ENCODE data around the gene UBAC2. TPM values are rescaled to one million over a fixed set of nuclear protein-coding genes. Genes with fewer than 3 reads are reported as not detected.

The UBAC2 gene
- total and polyA plus RNA-seq, 4 donors: 32.9 to 42.3 (median 35.3) TPM

GRCh38 chr13:99160415-99160814 is 40.2 kb upstream of the UBAC2 start:
- Histone ChIP-seq H3K9me3 (ENCODE audit: control insufficient read depth in 4 of 4, low read length in 3 of 4) (no peaks in the 10 kb centered on the region), H3K27me3 (ENCODE audit: control insufficient read depth in 4 of 4, insufficient read depth in 4 of 4, low read length in 3 of 4) (peaks cover 0 to 4% (median 0%) of the 10 kb centered on the region in 4 donors), H3K9ac (ENCODE audit: low read depth in 1 of 2, low read length in 2 of 2) (no peak overlapping the region), H3K36me3 (ENCODE audit: control insufficient read depth in 4 of 4, insufficient read depth in 3 of 4, low read depth in 1 of 4, low read length in 3 of 4) (no peaks in the 10 kb centered on the region), H3K4me1 (ENCODE audit: control insufficient read depth in 4 of 4, insufficient read depth in 4 of 4, low read length in 3 of 4) (no peaks in the 10 kb centered on the region), H3K4me3 (ENCODE audit: low read depth in 1 of 3, low read length in 3 of 3) (no peak overlapping the region), H3K27ac (ENCODE audit: low read depth in 1 of 2, low read length in 2 of 2) (no peak overlapping the region)
- TF ChIP-seq RAD21 (IDR thresholded peaks at IDR 0.05) (no peak), MAX (IDR thresholded peaks at IDR 0.05) (no peak), EGR1 (IDR thresholded peaks at IDR 0.05; ENCODE audit: low read depth in 2 of 2) (no peak), RXRA (IDR thresholded peaks at IDR 0.05) (no peak), NR2F2 (IDR thresholded peaks at IDR 0.05) (no peak), FOXA2 (IDR thresholded peaks at IDR 0.05) (no peak)
- DNase-seq (ENCODE audit: low spot score): no peak
- WGBS: 83% methylated on average over 4 of the region's 4 CpGs

- Histone ChIP-seq H3K4me1 (ENCODE audit: control insufficient read depth in 4 of 4, insufficient read depth in 4 of 4, low read length in 3 of 4) (no peaks in the 10 kb centered on the region), H3K27me3 (ENCODE audit: control insufficient read depth in 4 of 4, insufficient read depth in 4 of 4, low read length in 3 of 4) (peaks cover 0 to 4% (median 0%) of the 10 kb centered on the region in 4 donors), H3K36me3 (ENCODE audit: control insufficient read depth in 4 of 4, insufficient read depth in 3 of 4, low read depth in 1 of 4, low read length in 3 of 4) (no peaks in the 10 kb centered on the region), H3K27ac (ENCODE audit: low read depth in 1 of 2, low read length in 2 of 2) (no peak overlapping the region), H3K4me3 (ENCODE audit: low read depth in 1 of 3, low read length in 3 of 3) (no peak overlapping the region), H3K9ac (ENCODE audit: low read depth in 1 of 2, low read length in 2 of 2) (no peak overlapping the region), H3K9me3 (ENCODE audit: control insufficient read depth in 4 of 4, low read length in 3 of 4) (no peaks in the 10 kb centered on the region)
- DNase-seq (ENCODE audit: low spot score): no peak
- TF ChIP-seq EGR1 (IDR thresholded peaks at IDR 0.05; ENCODE audit: low read depth in 2 of 2) (no peak), SP1 (IDR thresholded peaks at IDR 0.05) (no peak), JUND (IDR thresholded peaks at IDR 0.05) (no peak), ATF3 (IDR thresholded peaks at IDR 0.05) (no peak), HNF4A (conservative IDR thresholded peaks at IDR 0.05) (no peak), YY1 (IDR thresholded peaks at IDR 0.05) (no peak)
- 91% methylated on average over 1 of the region's 1 CpG for WGBS
These were observed 39.1 kb upstream of the UBAC2 start for GRCh38 chr13:99161512-99161911.

GRCh38 chr13:99162567-99163361 is 37.9 kb upstream of the UBAC2 start:
- peaks cover 0 to 4% (median 0%) of the 10 kb centered on the region in 4 donors for H3K27me3 ChIP-seq (ENCODE audit: control insufficient read depth in 4 of 4, insufficient read depth in 4 of 4, low read length in 3 of 4)
- H3K9ac ChIP-seq (ENCODE audit: low read depth in 1 of 2, low read length in 2 of 2): no peak overlapping the region
- H3K4me1 ChIP-seq (ENCODE audit: control insufficient read depth in 4 of 4, insufficient read depth in 4 of 4, low read length in 3 of 4): no peaks in the 10 kb centered on the region
- TF ChIP-seq TAF1 (conservative IDR thresholded peaks at IDR 0.05) (no peak), HNF4A (conservative IDR thresholded peaks at IDR 0.05) (no peak), RXRA (IDR thresholded peaks at IDR 0.05) (no peak), RAD21 (IDR thresholded peaks at IDR 0.05) (no peak), HNF4G (IDR thresholded peaks at IDR 0.05) (no peak), SP1 (IDR thresholded peaks at IDR 0.05) (no peak)
- no peaks in the 10 kb centered on the region for H3K9me3 ChIP-seq (ENCODE audit: control insufficient read depth in 4 of 4, low read length in 3 of 4)
- DNase-seq (ENCODE audit: low spot score): no peak
- H3K27ac ChIP-seq (ENCODE audit: low read depth in 1 of 2, low read length in 2 of 2): no peak overlapping the region
- H3K36me3 ChIP-seq (ENCODE audit: control insufficient read depth in 4 of 4, insufficient read depth in 3 of 4, low read depth in 1 of 4, low read length in 3 of 4): no peaks in the 10 kb centered on the region
- WGBS: 80% methylated on average over 13 of the region's 13 CpGs
- H3K4me3 ChIP-seq (ENCODE audit: low read depth in 1 of 3, low read length in 3 of 3): no peak overlapping the region

GRCh38 chr13:99164226-99164625 is 36.4 kb upstream of the UBAC2 start:
- H3K4me3 ChIP-seq (ENCODE audit: low read depth in 1 of 3, low read length in 3 of 3): no peak overlapping the region
- H3K9me3 ChIP-seq (ENCODE audit: control insufficient read depth in 4 of 4, low read length in 3 of 4): no peaks in the 10 kb centered on the region
- H3K4me1 ChIP-seq (ENCODE audit: control insufficient read depth in 4 of 4, insufficient read depth in 4 of 4, low read length in 3 of 4): no peaks in the 10 kb centered on the region
- DNase-seq (ENCODE audit: low spot score): no peak
- WGBS: 84% methylated on average over 5 of the region's 5 CpGs
- peaks cover 0 to 4% (median 0%) of the 10 kb centered on the region in 4 donors for H3K27me3 ChIP-seq (ENCODE audit: control insufficient read depth in 4 of 4, insufficient read depth in 4 of 4, low read length in 3 of 4)
- H3K9ac ChIP-seq (ENCODE audit: low read depth in 1 of 2, low read length in 2 of 2): no peak overlapping the region
- no peaks in the 10 kb centered on the region for H3K36me3 ChIP-seq (ENCODE audit: control insufficient read depth in 4 of 4, insufficient read depth in 3 of 4, low read depth in 1 of 4, low read length in 3 of 4)
- H3K27ac ChIP-seq (ENCODE audit: low read depth in 1 of 2, low read length in 2 of 2): no peak overlapping the region
- TF ChIP-seq RAD21 (IDR thresholded peaks at IDR 0.05) (no peak), MAX (IDR thresholded peaks at IDR 0.05) (no peak), FOXA1 (IDR thresholded peaks at IDR 0.05) (no peak), EGR1 (IDR thresholded peaks at IDR 0.05; ENCODE audit: low read depth in 2 of 2) (no peak), NR2F2 (IDR thresholded peaks at IDR 0.05) (no peak), JUND (IDR thresholded peaks at IDR 0.05) (no peak), ATF3 (IDR thresholded peaks at IDR 0.05) (no peak), YY1 (IDR thresholded peaks at IDR 0.05) (no peak), HNF4A (conservative IDR thresholded peaks at IDR 0.05) (no peak), GABPA (IDR thresholded peaks at IDR 0.05 in 1 of 2, conservative IDR thresholded peaks at IDR 0.05 in 1 of 2) (no peak), ZBTB33 (IDR thresholded peaks at IDR 0.05) (no peak), HNF4G (IDR thresholded peaks at IDR 0.05) (no peak), CTCF (IDR thresholded peaks at IDR 0.05; ENCODE audit: low read depth, low read length, missing input control) (no peak), SP1 (IDR thresholded peaks at IDR 0.05) (no peak)
